ENCODE data around the gene TAF15. TPM values are rescaled to one million over a fixed set of nuclear protein-coding genes. Genes with fewer than 3 reads are reported as not detected.

The TAF15 gene
- total and polyA plus RNA-seq, 2 experiments from 2014 or later, result 27.2 to 75.2 TPM

DNA sequence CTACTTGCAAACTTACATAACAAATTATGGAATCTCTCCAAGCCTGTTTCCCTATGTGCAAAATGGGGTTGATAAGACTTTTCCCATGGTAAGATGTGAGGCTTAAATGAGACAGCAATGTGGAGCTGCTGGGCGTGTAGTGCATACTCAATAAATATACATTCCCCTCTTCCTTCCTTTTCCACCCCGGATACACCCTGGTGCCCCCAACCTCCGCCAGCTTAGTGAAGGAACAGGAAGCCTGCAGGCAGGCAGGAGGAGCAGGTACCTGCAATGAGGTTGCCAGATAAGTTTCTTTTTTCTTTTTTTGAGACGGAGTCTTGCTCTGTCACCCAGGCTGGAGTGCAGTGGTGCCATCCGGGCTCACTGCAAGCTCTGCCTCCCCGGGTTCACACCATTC lies 33.7 kb upstream of the TAF15 start:
- Histone ChIP-seq H3K27ac (no peak overlapping the region), H3K9me3 (ENCODE audit: low read depth) (no peaks in the 10 kb centered on the region), H3K4me3 (no peak overlapping the region), H3K36me3 (no peaks in the 10 kb centered on the region), H3K27me3 (peaks cover 7% of the 10 kb centered on the region), H3K4me1 (ENCODE audit: low read depth) (peaks cover 17% of the 10 kb centered on the region)
- peak in 1 of 2 donors; percentile 47 for DNase-seq (ENCODE audit: low read depth in 1 of 2, low spot score in 1 of 2)
- TF ChIP-seq, protein P1, sequence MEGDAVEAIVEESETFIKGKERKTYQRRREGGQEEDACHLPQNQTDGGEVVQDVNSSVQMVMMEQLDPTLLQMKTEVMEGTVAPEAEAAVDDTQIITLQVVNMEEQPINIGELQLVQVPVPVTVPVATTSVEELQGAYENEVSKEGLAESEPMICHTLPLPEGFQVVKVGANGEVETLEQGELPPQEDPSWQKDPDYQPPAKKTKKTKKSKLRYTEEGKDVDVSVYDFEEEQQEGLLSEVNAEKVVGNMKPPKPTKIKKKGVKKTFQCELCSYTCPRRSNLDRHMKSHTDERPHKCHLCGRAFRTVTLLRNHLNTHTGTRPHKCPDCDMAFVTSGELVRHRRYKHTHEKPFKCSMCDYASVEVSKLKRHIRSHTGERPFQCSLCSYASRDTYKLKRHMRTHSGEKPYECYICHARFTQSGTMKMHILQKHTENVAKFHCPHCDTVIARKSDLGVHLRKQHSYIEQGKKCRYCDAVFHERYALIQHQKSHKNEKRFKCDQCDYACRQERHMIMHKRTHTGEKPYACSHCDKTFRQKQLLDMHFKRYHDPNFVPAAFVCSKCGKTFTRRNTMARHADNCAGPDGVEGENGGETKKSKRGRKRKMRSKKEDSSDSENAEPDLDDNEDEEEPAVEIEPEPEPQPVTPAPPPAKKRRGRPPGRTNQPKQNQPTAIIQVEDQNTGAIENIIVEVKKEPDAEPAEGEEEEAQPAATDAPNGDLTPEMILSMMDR (IDR thresholded peaks at IDR 0.05; ENCODE audit: low read depth, low read length), result no peak

DNA sequence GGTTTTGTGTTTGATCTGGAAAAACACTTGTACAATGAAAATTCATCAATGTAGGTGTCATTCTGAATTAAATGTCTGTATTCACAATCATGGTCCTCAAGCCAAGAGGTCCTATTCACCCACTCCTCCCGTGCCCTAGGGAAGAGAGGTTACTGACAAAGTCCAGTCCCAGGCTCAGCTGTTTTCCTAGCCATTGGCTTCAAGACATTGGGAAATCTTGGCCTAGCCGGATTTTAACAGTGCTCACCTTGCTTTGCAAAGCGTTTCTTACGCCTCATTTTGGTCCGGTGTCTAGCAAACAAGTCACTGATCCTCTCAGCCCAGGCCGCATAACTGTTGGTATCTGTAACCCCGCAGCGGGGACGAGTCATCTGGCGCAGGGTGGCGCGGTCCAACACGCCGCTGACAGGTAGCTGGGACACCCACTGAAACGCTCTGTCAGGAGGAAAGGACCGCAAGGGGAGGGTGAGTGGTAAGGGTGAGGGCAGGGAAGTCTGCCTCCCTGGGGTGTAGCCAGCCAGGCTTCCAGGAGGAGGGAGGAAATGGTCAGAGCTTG lies 30.6 kb upstream of the TAF15 start:
- Histone ChIP-seq H3K27ac (no peak overlapping the region), H3K36me3 (no peaks in the 10 kb centered on the region), H3K4me3 (no peak overlapping the region), H3K4me1 (ENCODE audit: low read depth) (peaks cover 17% of the 10 kb centered on the region), H3K9me3 (ENCODE audit: low read depth) (no peaks in the 10 kb centered on the region), H3K27me3 (peaks cover 19% of the 10 kb centered on the region)
- TF ChIP-seq, protein P1 (IDR thresholded peaks at IDR 0.05; ENCODE audit: low read depth, low read length), result no peak
- peak in 1 of 2 donors; percentile 36 for DNase-seq (ENCODE audit: low read depth in 1 of 2, low spot score in 1 of 2)

DNA sequence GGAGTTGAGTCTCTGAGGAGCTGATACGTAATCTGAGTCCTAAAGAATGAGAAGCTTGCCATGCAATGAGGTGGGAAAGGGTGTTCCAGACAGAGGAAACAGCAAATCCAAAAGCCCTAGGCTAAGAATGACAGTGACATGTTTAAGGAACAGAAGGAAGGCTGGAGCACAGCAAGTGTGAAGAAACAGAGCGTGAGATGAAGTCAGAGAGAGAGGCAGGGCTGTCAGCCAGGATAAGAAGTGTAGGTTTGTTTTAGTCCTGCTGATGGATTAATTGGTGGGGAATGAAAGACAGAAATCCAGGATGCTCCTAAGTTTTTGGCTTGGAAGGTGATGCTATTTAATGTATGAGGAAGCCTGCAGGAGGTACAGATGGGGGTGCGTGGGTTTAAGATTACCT lies 28.3 kb upstream of the TAF15 start:
- TF ChIP-seq, protein P1 (IDR thresholded peaks at IDR 0.05; ENCODE audit: low read depth, low read length), result no peak
- H3K9me3 ChIP-seq (ENCODE audit: low read depth), result no peaks in the 10 kb centered on the region

DNA sequence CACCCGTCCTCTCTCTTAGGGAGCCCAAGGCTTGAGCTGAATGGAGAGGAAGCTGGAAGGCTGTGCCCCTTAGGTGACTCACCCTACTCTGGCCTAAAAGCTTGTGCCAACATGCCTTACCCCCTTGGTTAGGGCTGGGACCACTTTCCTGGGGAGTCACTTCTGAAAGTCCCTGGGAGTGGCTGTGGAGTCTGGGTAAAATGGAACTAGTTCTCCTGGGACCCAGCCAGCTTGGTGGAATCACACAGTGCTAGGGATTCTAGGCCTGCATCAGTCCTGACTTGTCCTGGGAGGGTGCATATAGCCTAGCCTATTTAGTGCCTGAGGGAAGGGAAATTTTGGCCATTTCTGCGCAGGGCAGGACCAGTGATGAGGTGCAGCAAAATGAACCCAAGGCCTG lies 24.4 kb upstream of the TAF15 start:
- Histone ChIP-seq H3K9me3 (ENCODE audit: low read depth) (no peaks in the 10 kb centered on the region), H3K27ac (no peak overlapping the region), H3K36me3 (no peaks in the 10 kb centered on the region), H3K4me1 (ENCODE audit: low read depth) (peaks cover 17% of the 10 kb centered on the region), H3K4me3 (no peak overlapping the region), H3K27me3 (peaks cover 17% of the 10 kb centered on the region)
- DNase-seq (ENCODE audit: low read depth in 1 of 2, low spot score in 1 of 2), result no peak
- TF ChIP-seq, protein P1 (IDR thresholded peaks at IDR 0.05; ENCODE audit: low read depth, low read length), result no peak

More for the DNA sequence above, 28.3 kb upstream of the TAF15 start:
- Histone ChIP-seq H3K27ac (no peak overlapping the region), H3K36me3 (no peaks in the 10 kb centered on the region), H3K4me1 (ENCODE audit: low read depth) (peaks cover 3% of the 10 kb centered on the region), H3K27me3 (peaks cover 19% of the 10 kb centered on the region), H3K4me3 (no peak overlapping the region)
- no peak for DNase-seq (ENCODE audit: low read depth in 1 of 2, low spot score in 1 of 2)

DNA sequence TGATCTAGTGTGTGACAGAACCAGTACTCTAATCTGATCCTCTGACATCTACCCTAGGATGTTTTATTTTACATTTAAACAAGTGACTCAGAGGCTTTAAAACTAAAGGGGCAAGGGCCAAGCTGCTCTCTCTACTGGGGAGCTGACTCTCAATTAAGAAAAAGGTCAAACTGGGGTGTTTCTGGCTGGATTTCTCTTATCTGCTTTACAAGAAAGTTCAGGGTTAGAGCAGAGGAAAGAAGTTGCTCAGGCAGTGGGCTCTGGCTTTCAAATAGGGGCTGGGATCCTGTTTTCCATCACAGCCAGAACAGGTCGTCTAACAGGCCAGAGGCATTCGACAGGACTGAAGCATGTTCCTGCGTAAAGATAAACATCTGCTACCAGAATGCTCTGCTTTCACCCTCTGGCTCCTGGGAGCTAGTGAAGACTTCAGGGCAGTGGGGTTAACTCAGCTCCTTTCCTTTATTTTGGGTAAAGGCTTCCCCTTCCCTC lies 22.3 kb upstream of the TAF15 start:
- Histone ChIP-seq H3K4me3 (no peak overlapping the region), H3K4me1 (ENCODE audit: low read depth) (peaks cover 17% of the 10 kb centered on the region), H3K9me3 (ENCODE audit: low read depth) (no peaks in the 10 kb centered on the region), H3K27ac (peak overlapping the region; percentile 53), H3K27me3 (peaks cover 31% of the 10 kb centered on the region), H3K36me3 (no peaks in the 10 kb centered on the region)
- TF ChIP-seq, protein P1 (IDR thresholded peaks at IDR 0.05; ENCODE audit: low read depth, low read length), result no peak
- peak in 1 of 2 donors; percentile 49 for DNase-seq (ENCODE audit: low read depth in 1 of 2, low spot score in 1 of 2)
